Spleen (tissue), 11 donors: ENCODE measurements around the gene MSRB2. TPM values are rescaled to one million over a fixed set of nuclear protein-coding genes. Genes with fewer than 3 reads are reported as not detected.
"Not testable (repeated sequence)": the region's sequence is repeated elsewhere in the genome, so short reads cannot be mapped to it uniquely, and the experiment has no call there.

Experiments used
- DNase-seq: peaks from one replicate; pipeline ENCODE4 v3.0.0-alpha.2; 2020
- H3K27ac ChIP-seq, 8 donors: fragments of 200-600 bp; sonication (generic) in 7 of 8; 1 replicate in 4 of 8; 2 replicates in 4 of 8; pipeline versions ENCODE4 v1.5.0 to v1.8.0; 2016 to 2021; ENCODE audit warnings: inconsistent platforms in 4 of 8, mild to moderate bottlenecking in 4 of 8, moderate library complexity in 1 of 8
- H3K27me3 ChIP-seq, 7 donors: fragments of 200-600 bp; sonication (generic) in 6 of 7; replicated peaks in 1 of 7; 1 replicate in 4 of 7; 2 replicates in 3 of 7; pipeline versions ENCODE4 v1.5.0 to v1.8.0; 2016 to 2021; ENCODE audit warnings: inconsistent platforms in 3 of 7, mild to moderate bottlenecking in 1 of 7
- H3K36me3 ChIP-seq, 6 donors: fragments of 200-600 bp; sonication (generic) in 5 of 6; 1 replicate in 4 of 6; 2 replicates in 2 of 6; pipeline versions ENCODE4 v1.5.0 to v1.8.0; 2016 to 2021; ENCODE audit warnings: inconsistent platforms in 2 of 6
- H3K4me1 ChIP-seq, 6 donors: fragments of 200-600 bp; sonication (generic) in 5 of 6; 1 replicate in 3 of 6; 2 replicates in 3 of 6; pipeline versions ENCODE4 v1.5.0 to v1.8.0; 2016 to 2021; ENCODE audit warnings: inconsistent platforms in 3 of 6
- H3K4me3 ChIP-seq, 8 donors: fragments of 200-600 bp; sonication (generic) in 7 of 8; 1 replicate in 4 of 8; 2 replicates in 4 of 8; pipeline versions ENCODE4 v1.5.0 to v1.8.0; 2016 to 2021; ENCODE audit warnings: inconsistent platforms in 4 of 8, mild to moderate bottlenecking in 4 of 8, moderate library complexity in 2 of 8
- H3K9me3 ChIP-seq, 8 donors: fragments of 200-600 bp; sonication (generic) in 7 of 8; 1 replicate in 4 of 8; 2 replicates in 4 of 8; pipeline versions ENCODE4 v1.5.0 to v1.8.0; 2016 to 2021; ENCODE audit warnings: inconsistent platforms in 4 of 8
- POLR2A ChIP-seq, 3 donors: fragments of 450-650 bp; IDR thresholded peaks; one replicate each; pipeline ENCODE4 v1.5.1; 2017; ENCODE audit warnings: antibody characterized with exemption in 3 of 3, mild to moderate bottlenecking in 1 of 3
- POLR2AphosphoS5 ChIP-seq, 3 donors: sonication (generic); formaldehyde crosslinking; IDR thresholded peaks; one replicate each; pipeline ENCODE4 v1.5.1; 2017; ENCODE audit warnings: antibody characterized with exemption in 3 of 3
- WGBS, 5 donors: extraction: QIAGEN DNeasy Blood & Tissue Kit in 3 of 5; methylation state at CpG; one replicate each; pipeline versions ENCODE4 v1.1.5 to v1.1.7; 2013 to 2018; 5-methylcytosine and 5-hydroxymethylcytosine counted together
- intact Hi-C: fragments of 100-400 bp; cut with DNase I; formaldehyde crosslinking; loops from one replicate; pipeline ENCODE4 v1.15.0; 2023; ENCODE audit warnings: low total_unique reads
- polyA plus RNA-seq, 3 donors: library from polyadenylated mRNA; stranded (reverse); fragments of 200-250 nt; gene quantifications; one replicate each; pipeline ENCODE4 v1.2.1, GENCODE V29; 2013
- total RNA-seq, 7 donors: library from RNA; depleted of rRNA in 3 of 7; stranded (reverse); fragments of >200 nt in 3 of 7; fragmentation: NEBNext Ultra II Directional in 4 of 7; extraction: Animal tissue kit (Norgen Biotek cat#: 25700) in 4 of 7; gene quantifications; one replicate each; pipeline versions ENCODE4 v1.1.0 to v1.2.1, GENCODE V29; 2016 to 2021
- TF ChIP-seq, protein P1 (sequence below), 11 experiments: fragments of 200-600 bp in 7 of 11; fragments of 450-650 bp in 4 of 11; sonication (generic) in 4 of 11; IDR thresholded peaks in 8 of 11; conservative IDR thresholded peaks in 3 of 11; 1 replicate in 7 of 11; 2 replicates in 4 of 11; pipeline versions ENCODE4 v1.4.0 to v1.8.0; 2016 to 2021; ENCODE audit warnings: antibody characterized with exemption in 11 of 11, inconsistent platforms in 4 of 11, mild to moderate bottlenecking in 1 of 11
- donor health status: healthy with polysubstance abuse.
- donor health status: DM: no; HTN: no; CAD: no; lungs with moderate emphysema.
- donor health status: DM: no; HTN: no; CAD: no.
- donor health status: Bipolar disorder and iron deficiency.
- donor health status: healthy.
- donor health status: DM: no; HTN: no; CAD: no.
- donor health status: DM: yes; HTN: yes; CAD: no.

MSRB2 gene
- total and polyA plus RNA-seq, 10 donors = 12.2 to 29.4 (median 14.4) TPM

DNA sequence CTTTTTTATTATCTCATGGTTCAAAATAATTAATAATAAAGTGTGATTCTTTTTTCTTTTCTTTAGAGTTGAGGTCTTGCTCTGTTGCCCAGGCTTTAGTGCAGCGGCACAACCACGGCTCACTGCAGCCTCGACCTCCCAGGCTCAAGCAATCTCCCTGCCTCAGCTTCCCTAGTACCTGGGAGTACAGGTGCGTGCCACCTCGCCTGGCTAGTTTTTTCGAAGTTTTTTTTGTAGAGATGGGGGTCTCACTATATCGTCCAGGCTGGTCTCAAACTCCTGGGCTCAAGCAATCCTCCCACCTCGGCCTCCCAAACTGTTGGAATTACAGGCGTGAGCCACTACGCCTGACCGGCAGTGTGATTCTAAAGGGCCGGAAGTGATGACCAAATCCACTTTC lies 28.0 kb upstream of the MSRB2 start:
- H3K9me3 ChIP-seq = no peaks in the 10 kb centered on the region
- 83 to 93% (median 87%) methylated on average over 12 of the region's 12 CpGs for WGBS, 5 donors
- peaks cover 0 to 17% (median 0%) of the 10 kb centered on the region in 6 donors for H3K4me1 ChIP-seq
- no peaks in the 10 kb centered on the region for H3K27me3 ChIP-seq
- intact Hi-C loops = no loop called here
- H3K27ac ChIP-seq = no peak overlapping the region
- DNase-seq = no peak
- H3K4me3 ChIP-seq = no peak overlapping the region
- H3K36me3 ChIP-seq = no peaks in the 10 kb centered on the region
- TF ChIP-seq, protein P1, sequence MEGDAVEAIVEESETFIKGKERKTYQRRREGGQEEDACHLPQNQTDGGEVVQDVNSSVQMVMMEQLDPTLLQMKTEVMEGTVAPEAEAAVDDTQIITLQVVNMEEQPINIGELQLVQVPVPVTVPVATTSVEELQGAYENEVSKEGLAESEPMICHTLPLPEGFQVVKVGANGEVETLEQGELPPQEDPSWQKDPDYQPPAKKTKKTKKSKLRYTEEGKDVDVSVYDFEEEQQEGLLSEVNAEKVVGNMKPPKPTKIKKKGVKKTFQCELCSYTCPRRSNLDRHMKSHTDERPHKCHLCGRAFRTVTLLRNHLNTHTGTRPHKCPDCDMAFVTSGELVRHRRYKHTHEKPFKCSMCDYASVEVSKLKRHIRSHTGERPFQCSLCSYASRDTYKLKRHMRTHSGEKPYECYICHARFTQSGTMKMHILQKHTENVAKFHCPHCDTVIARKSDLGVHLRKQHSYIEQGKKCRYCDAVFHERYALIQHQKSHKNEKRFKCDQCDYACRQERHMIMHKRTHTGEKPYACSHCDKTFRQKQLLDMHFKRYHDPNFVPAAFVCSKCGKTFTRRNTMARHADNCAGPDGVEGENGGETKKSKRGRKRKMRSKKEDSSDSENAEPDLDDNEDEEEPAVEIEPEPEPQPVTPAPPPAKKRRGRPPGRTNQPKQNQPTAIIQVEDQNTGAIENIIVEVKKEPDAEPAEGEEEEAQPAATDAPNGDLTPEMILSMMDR (IDR thresholded peaks at IDR 0.05 in 8 of 11, conservative IDR thresholded peaks at IDR 0.05 in 3 of 11) = no peak
- TF ChIP-seq POLR2AphosphoS5 (IDR thresholded peaks at IDR 0.05) = no peak
- no peak for TF ChIP-seq POLR2A (IDR thresholded peaks at IDR 0.05)

DNA sequence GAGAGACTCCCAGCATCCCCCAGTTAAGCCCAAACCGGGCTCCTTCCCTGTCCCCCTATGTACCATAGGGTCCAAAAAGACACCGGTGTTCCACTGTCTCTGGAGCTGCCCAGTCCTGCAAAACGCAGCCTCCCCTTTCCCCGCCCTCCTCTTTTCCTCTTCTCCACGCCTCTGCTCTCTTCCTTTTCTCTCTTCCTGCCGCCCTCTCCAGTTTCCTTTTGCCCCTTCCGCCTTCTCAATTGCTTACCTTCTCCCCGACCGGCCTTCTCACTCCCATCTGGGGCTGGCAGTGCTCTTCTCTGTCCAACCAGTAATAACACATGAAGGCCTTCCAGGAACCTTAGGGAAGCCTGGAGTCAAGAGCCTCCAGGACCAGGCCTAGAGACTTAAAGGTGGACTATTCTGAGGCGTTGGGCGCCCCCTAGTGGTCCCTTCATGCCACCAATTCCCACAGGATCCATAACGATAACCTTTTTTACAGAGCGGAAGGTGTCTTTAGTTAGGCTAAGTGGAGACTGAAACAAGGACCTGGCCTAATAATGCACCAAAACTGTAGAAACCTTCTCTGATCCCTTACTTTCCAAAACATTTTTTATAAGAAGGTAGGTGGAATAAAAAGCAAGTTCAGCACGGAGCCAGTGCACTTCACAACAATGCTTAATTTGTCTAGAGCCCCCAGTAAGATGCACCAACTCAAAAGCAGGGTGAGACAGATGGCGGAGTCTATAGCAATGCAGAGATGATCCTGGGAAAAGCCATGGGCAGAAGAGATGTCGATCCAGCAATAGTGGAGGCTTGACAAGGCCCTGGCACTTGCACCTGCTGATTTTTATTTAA lies 27.2 kb upstream of the MSRB2 start:
- peaks cover 0 to 23% (median 3%) of the 10 kb centered on the region in 6 donors for H3K4me1 ChIP-seq
- H3K9me3 ChIP-seq = no peaks in the 10 kb centered on the region
- H3K27ac ChIP-seq = no peak overlapping the region
- no peaks in the 10 kb centered on the region for H3K27me3 ChIP-seq
- intact Hi-C loops = no loop called here
- no peaks in the 10 kb centered on the region for H3K36me3 ChIP-seq
- WGBS, 5 donors = 48 to 55% (median 51%) methylated on average over 16 of the region's 16 CpGs
- TF ChIP-seq POLR2A (IDR thresholded peaks at IDR 0.05) = no peak
- TF ChIP-seq, protein P1 (IDR thresholded peaks at IDR 0.05 in 8 of 11, conservative IDR thresholded peaks at IDR 0.05 in 3 of 11) = peak; percentile 27 to 84 (median 63)
- TF ChIP-seq POLR2AphosphoS5 (IDR thresholded peaks at IDR 0.05) = no peak
- H3K4me3 ChIP-seq = no peak overlapping the region
- peak; percentile 84 for DNase-seq

DNA sequence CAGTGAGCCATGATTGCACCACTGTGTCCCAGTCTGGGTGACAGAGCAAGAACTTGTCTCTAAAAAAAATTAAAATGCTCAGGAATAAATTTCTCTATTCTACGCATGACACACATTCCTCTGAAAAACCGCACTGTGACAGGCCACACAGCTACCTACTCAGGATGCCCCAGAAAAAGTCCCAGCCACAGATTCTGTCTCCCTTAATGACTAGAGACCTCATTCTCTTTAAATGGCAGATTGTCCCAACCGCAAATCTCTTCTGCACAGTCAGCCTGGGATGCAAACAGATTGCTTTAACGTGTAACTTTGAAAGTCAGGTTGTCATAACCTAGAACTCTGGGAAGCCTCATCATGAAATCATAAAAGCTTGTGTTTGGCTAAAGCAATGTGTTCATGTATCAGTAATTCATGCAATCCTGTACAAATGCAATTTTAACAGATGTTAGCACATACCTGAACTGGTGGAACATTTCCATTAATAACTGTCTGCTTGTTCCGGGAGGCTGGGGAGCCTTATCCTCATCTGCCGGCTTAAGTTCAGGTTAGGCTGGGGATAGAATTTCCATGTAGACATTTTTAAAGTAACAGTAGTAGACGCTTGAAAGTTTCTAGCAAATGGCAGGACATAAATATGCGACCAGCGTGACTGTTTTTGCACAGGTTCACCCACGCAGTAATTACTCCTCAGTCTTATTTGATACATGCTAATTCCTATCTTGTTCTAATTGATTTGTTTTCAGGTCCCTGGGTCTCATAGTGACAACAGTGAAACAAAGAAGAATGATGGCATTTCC lies 26.2 kb upstream of the MSRB2 start:
- intact Hi-C loops = no loop called here
- no peak overlapping the region for H3K27ac ChIP-seq
- H3K4me1 ChIP-seq = peaks cover 0 to 26% (median 3%) of the 10 kb centered on the region in 6 donors
- no peak for DNase-seq
- H3K9me3 ChIP-seq = no peaks in the 10 kb centered on the region
- 78 to 85% (median 84%) methylated on average over 10 of the region's 10 CpGs for WGBS, 5 donors
- H3K27me3 ChIP-seq = no peaks in the 10 kb centered on the region
- H3K36me3 ChIP-seq = no peaks in the 10 kb centered on the region
- TF ChIP-seq POLR2A (IDR thresholded peaks at IDR 0.05) (no peak), POLR2AphosphoS5 (IDR thresholded peaks at IDR 0.05) (no peak)
- TF ChIP-seq, protein P1 (IDR thresholded peaks at IDR 0.05 in 8 of 11, conservative IDR thresholded peaks at IDR 0.05 in 3 of 11) = no peak
- no peak overlapping the region for H3K4me3 ChIP-seq

DNA sequence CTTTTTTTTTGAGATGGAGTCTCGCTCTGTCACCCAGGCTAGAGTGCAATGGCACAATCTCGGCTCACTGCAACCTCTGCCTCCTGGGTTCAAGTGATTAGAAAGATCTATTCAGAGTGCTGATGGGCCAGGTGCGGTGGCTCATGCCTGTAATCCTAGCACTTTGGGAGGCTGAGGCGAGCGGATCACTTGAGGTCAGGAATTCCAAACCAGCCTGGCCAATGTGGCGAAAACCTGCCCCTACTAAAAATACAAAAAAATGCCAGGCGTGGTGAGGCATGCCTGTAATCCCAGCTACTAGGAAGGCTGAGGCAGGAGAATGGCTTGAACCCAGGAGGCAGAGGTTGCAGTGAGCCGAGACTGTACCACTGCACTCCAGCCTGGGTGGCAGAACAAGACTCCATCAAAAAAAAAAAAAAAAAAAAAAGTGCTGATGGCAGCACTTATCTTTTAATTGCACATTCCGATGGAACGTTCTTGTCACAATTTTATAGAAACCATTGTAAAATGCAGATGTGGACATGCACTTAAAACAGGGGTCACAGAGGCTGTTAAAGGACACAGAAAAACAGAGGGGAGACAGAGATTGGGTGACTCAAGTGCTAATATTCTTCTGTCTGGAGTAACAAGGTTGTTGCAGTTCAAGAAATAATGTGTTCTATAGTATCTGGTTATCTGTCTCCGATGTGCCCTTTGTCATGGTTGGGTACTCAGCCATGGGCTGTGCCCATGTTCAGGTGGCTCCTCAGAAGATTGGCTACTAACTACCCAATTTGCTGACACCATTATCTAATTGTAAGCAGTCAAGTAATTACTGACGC lies 25.1 kb upstream of the MSRB2 start:
- DNase-seq, H3K36me3 ChIP-seq, H3K27ac ChIP-seq, intact Hi-C loops, H3K27me3 ChIP-seq, H3K4me3 ChIP-seq, H3K9me3 ChIP-seq: not testable (repeated sequence)
- peaks cover 0 to 26% (median 3%) of the 10 kb centered on the region in 6 donors for H3K4me1 ChIP-seq
- WGBS, 5 donors = 82 to 92% (median 88%) methylated on average over 12 of the region's 12 CpGs
